Measurements from ENCODE around the gene ZNF593. TPM values are rescaled to one million over a fixed set of nuclear protein-coding genes. Genes with fewer than 3 reads are reported as not detected.

ZNF593 gene
- total and polyA plus RNA-seq, 9 of the 15 experiments (the other 6 are each of a cell fraction or from before 2014, with no cell fraction given), result 9.8 to 334 (median 48.2) TPM

GRCh38 chr1:26161415-26162219 lies 8.1 kb upstream of the ZNF593 start (continued):
- TF ChIP-seq CEBPB (tag; IDR thresholded peaks at IDR 0.05) (no peak), JUNB (CRISPR knock-in tag; conservative IDR thresholded peaks at IDR 0.05) (no peak), ZNF77 (CRISPR knock-in tag; IDR thresholded peaks at IDR 0.05) (no peak), IRF2 (CRISPR knock-in tag; IDR thresholded peaks at IDR 0.05) (no peak), ZNF830 (CRISPR knock-in tag; IDR thresholded peaks at IDR 0.05) (no peak), POLR2AphosphoS2 (IDR thresholded peaks at IDR 0.05; ENCODE audit: low read length) (no peak), ZNF324 (CRISPR knock-in tag; IDR thresholded peaks at IDR 0.05) (0 out of 2 replicates have a peak, but pooled peaks have one; percentile 19), ZNF121 (CRISPR knock-in tag; conservative IDR thresholded peaks at IDR 0.05) (no peak), E2F6 (IDR thresholded peaks at IDR 0.05; ENCODE audit: borderline replicate concordance in 1 of 2, extremely low read depth in 1 of 2, insufficient read depth in 1 of 2, insufficient read length in 1 of 2, low read depth in 1 of 2, low read length in 1 of 2, poor library complexity in 1 of 2, severe bottlenecking in 1 of 2) (peak; percentile 96 to 98), RBM39 (optimal IDR thresholded peaks at IDR 0.05; ENCODE audit: low read depth, low read length) (no peak), SMARCA4 (IDR thresholded peaks at IDR 0.05) (no peak), ZNF695 (CRISPR knock-in tag; IDR thresholded peaks at IDR 0.05) (0 out of 2 replicates have a peak, but pooled peaks have one; percentile 53), GTF2B (IDR thresholded peaks at IDR 0.05; ENCODE audit: extremely low read depth, insufficient read length) (no peak), NFXL1 (CRISPR knock-in tag; IDR thresholded peaks at IDR 0.05) (0 out of 2 replicates have a peak, but pooled peaks have one; percentile 23), ZNF76 (CRISPR knock-in tag; IDR thresholded peaks at IDR 0.05; ENCODE audit: borderline replicate concordance) (0 out of 2 replicates have a peak, but pooled peaks have one; percentile 61), ZNF41 (CRISPR knock-in tag; conservative IDR thresholded peaks at IDR 0.05) (peak; percentile 57; the same call in 1 of the 2 replicates), POLR3G (IDR thresholded peaks at IDR 0.05; ENCODE audit: extremely low read depth, insufficient read length, insufficient replicate concordance) (no peak), KLF10 (CRISPR knock-in tag; IDR thresholded peaks at IDR 0.05) (peak; percentile 12; the same call in 1 of the 2 replicates), TFAP4 (CRISPR knock-in tag; IDR thresholded peaks at IDR 0.05; ENCODE audit: borderline replicate concordance) (peak; percentile 73; the same call in 1 of the 2 replicates), NR4A1 (CRISPR knock-in tag; IDR thresholded peaks at IDR 0.05) (peak; percentile 86; the same call in 1 of the 2 replicates), NR4A1 (tag; IDR thresholded peaks at IDR 0.05) (peak; percentile 89), U2AF1 (optimal IDR thresholded peaks at IDR 0.05; ENCODE audit: low read depth, low read length) (peak; percentile 94), PHB2 (IDR thresholded peaks at IDR 0.05; ENCODE audit: low read depth) (no peak), NCOR1 (IDR thresholded peaks at IDR 0.05) (no peak), ZNF436 (CRISPR knock-in tag; IDR thresholded peaks at IDR 0.05) (no peak), TCFL5 (CRISPR knock-in tag; conservative IDR thresholded peaks at IDR 0.05) (no peak), RBM15 (IDR thresholded peaks at IDR 0.05; ENCODE audit: insufficient read depth, low read length) (no peak)
